Stimulated activated CD4-positive, alpha-beta T cell treated with anti-CD3 and anti-CD28 coated beads, Interleukin-1b, Interleukin-23, amount 100 ng/mL, for 24 hours (primary cell): ENCODE measurements around the gene HCAR3.
A peak's percentile ranks its signal among the peaks of the same experiment; 100 is the strongest.
"Not testable (repeated sequence)": the region's sequence is repeated elsewhere in the genome, so short reads cannot be mapped to it uniquely, and the experiment has no call there.

Source experiments
- DNase-seq, 4 experiments: peaks; one replicate each; pipeline ENCODE4 v3.0.0-alpha.2; 2020; ENCODE audit warnings: low read depth in 4 of 4, low spot score in 1 of 4

The HCAR3 gene

DNA sequence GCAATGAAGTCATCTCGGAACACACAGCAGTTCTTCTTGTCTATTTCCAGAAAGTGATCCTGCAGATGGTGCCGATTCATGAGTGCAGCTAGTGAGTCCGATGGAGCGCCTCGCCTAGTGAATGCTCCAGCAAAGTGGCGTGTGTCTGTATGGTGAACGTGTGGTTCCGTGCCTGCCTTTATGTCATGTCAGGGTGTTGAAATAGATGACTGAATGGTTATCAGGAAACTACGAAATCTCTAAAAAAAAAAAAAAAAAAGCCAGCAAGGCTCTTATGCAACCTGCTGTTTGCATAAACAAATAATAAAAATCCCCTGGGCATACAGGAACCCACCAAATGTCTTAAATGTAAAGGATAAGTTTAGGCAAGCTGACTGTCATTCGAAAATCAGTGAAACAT, at the start of gene HCAR3:
HCAR3 (minus strand) TSS at position 154 of the 400 bp plus-strand sequence; CDS start at position 80, 74 bp downstream.
- not testable (repeated sequence) for DNase-seq

DNA sequence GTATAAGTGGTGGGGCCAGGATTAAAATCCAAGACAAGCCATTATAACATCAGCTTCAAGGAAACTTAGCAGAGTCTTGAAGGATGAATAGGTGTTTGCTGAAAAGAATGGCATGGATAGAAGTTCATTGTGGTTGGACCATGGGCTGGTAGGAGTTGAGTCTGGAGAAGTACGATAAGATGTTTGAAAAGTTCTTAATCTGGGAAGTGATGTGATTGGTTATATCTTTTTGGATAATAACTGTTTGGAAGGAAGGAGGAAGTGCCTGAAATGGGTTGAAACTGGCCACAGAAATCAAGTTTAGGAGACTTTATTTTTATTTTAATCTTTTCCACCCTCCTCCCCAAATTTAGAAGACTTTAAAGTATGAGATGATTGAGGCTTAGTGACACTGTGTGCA, 41.0 kb upstream of the HCAR3 start:
- no peak for DNase-seq

DNA sequence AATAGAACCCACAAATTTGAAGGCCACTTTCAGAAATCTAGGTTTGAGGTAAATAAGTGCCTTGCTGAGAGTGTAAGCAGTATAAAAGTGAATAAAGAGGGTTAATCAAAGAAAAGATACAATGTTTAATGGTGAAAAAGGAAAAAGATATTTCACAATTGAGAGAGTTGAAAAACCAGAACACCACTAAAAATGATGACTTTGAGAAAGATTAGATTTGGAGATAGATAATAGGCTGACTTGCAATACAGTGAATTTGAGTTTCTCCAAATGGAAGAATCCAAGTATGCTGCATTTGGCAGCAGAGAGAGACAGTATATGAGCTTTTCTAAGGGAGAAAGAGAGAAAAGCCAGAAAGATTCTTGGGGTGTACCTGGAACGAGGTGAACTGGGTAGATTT, 38.2 kb upstream of the HCAR3 start:
- DNase-seq = no peak

DNA sequence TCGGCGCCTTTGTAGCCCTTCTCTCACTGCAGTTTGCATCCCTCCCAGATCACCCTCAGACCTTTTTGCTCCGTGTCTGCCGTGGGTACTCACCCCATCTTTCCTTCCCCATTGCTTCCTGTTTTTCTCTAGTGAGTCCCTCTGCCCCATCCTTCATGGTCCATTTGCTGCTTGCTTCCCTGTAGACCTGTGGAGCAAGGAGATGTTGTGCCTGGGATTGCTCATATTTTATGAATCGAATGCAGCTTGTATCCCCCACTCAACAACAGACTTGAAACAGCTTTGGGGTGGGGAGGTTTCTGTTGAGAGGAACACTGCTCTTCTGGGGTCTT, 36.7 kb upstream of the HCAR3 start:
- DNase-seq = no peak

DNA sequence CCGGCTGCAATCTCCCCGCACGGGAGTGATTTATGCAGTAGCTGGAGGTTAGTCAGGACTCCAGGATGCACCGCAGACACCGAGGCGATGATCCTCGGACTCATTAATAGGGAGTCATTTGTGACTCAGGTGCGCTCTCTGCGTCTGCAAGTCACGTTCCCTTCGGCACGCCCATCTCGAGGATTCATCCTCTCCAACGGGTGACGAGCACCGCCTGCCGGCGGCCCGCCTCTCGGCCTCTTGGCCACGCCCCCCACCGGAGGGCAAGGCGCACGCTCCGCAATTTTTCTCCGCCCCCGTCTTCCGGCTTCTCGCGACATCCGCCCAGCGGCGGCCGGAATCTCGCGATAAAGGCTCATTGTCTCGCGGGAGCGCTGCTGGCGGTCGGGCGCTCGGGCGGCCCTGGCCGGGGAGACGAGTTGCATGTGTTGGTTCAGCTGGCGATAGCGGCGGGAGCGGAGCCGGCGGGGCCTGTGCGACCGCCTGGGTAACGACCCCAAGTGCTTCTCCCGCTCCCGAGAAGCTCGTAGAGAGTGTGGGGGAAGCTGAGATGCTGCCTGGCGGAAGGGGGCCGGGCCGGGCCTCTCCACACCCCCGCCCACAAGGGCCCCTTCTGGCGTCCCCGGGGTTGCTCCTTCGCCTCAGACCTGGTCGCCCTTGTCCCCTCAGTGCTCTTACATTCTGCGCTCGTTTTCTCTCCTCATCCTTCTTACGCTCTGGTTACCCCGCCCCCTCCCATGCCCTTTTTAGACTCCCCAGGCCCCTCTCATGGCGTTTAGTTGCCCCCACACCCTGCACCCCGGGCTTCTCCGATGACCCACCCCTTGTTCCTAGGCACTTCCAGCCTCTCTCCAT, 36.1 kb upstream of the HCAR3 start, which contains the start of gene DENR:
DENR (plus strand) TSS at position 361 of the 855 bp plus-strand sequence. CDS start 878 bp downstream, outside the sequence.
- peak; percentile 97 to 100 (median 98) for DNase-seq

DNA sequence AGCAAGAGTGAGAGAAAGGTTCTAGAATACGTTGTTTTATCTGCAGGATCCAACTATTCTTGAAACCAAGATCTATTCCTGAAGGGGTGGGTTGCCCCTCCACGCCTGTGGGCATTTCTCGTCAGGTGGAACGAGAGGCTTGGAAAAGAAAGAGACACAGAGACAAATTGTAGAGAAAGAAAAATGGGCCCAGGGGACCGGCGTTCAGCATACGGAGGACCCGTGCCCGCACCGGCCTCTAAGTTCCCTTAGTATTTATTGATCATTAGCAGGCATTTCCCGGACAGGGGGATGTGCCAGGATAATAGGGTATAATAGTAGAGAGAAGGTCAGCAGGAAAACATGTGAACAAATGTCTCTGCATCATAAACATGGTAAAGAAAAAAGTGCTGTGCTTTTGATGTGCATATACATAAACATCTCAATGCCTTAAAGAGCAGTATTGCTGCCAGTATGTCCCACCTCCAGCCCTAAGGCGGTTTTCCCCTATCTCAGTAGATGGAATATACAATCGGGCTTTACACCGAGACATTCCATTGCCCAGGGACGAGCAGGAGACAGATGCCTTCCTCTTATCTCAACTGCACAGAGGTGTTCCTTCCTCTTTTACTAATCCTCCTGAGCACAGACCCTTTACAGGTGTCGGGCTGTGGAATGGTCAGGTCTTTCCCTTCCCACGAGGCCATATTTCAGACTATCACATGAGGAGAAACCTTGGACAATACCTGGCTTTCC, 34.3 kb upstream of the HCAR3 start:
- DNase-seq = not testable (repeated sequence)

DNA sequence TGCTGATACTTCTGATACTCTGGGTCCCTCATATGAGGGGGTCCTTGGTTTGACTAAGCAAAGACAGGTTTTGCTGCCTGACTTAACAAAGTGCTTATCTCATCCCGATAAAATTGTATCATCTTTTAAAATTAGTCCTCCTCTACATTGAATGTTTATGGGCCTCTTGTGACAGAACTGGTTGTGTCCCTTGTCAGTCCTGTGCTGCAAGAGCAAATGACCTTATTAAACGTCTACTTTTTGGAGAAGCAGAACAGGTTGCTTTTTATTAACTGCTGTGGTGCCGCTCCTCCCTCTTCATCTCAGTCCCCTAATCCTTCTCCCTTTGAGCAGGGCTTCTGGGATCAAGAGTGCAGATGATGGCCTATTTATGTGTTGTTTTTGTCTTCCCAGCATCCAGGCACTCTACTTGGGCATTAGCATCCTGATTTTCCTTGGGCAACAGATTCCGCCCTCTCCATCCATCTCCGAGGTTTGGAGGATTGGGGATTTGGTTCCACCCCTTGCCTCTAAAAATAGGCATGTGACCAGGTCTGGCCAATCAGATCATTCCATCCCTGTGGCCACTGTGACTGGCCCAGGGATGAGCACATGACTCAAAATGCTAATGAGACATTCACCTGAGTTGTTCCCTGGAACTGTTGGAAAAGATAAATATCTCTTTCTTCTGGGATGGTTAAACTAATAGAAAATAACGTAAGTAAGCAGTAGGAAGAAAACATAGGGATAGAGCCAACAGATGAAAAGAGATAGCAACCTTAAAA, 33.1 kb upstream of the HCAR3 start:
- DNase-seq = no peak

DNA sequence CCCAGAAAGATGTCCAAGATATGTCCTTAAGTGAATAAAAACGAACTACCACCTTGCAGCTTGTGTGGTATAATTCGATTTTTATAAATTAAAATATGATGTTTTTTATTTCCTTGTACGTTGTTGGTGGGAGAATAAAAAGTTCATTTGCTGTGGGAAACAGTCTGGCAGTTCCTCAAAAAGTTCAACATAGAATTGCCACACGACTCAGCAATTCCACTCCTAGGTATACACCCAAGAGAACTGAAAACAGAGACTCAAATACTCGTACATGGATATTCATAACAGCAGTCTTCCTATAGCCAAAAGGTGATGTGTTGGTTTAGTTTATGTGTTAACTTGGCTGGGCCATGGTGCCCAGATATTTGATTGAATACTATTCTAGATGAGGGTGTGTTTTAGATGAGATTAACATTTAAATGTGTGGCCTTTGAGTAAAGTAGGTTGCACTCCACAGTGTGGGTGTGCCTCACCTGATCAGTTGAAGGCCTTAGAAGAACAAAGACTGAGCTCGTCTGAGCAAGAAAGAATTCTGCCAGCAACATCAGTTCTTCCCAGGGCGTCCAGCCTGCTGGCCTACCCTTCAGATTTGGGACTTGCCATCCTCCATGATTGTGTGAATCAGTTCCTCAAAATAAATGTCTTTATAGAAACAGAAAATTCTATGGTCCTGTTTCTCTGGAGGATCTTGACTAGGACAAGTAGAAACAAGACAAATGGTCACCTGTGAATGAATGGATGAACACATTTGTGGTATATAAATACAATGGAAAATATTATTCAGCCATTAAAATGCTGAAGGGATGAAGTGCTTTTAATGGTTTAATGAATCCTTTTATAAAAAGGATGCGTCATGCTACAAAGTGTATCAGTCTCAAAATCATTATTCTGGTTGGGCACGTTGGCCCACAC, 30.9 kb upstream of the HCAR3 start:
- no peak for DNase-seq

DNA sequence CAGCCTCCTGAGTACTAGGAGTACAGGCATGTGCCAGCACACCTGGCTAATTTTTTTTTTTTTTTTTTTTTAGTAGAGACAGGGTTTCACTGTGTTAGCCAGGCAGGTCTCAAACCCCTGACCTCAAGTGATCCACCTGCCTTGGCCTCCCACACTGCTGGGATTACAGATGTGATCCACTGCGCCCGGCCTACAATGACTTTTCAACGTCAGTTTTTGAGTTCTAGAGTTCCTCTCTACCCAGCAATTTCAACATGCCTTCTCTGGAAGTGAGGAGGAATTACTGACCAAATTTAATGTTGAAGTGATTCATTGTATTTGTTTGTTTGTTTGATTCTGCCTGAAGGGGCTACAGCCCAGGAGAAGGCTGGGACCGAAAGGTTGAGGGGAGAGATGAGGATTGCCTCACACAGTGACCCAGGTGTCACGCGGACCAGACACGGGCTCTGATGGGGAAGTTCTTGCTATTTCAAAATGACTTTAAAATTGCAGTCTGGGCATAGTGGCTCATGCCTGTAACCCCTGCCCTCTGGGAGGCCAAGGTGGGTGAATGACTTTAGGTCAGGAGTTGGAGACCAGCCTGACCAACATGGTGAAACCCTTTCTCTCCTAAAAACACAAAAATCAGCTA, 27.4 kb upstream of the HCAR3 start:
- no peak for DNase-seq

DNA sequence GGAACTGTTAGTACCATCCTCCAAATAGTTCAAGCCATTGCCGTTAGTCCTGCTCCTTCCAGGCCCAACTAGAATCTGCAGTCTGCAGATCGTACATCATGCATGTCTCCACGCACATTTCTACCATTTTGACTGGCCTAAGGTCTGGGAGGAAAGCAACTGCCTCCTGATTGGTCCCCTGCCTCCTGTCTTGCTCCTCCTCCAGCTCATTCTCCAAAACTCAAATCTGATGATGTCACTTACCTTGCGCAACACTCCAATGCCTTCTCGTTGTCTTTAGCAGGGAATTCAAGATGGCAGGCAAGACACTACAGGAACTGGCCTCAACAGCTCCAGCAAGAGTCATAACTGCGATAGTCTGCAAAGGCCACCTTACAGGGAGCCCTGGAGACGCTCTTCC, 23.7 kb upstream of the HCAR3 start:
- no peak for DNase-seq

DNA sequence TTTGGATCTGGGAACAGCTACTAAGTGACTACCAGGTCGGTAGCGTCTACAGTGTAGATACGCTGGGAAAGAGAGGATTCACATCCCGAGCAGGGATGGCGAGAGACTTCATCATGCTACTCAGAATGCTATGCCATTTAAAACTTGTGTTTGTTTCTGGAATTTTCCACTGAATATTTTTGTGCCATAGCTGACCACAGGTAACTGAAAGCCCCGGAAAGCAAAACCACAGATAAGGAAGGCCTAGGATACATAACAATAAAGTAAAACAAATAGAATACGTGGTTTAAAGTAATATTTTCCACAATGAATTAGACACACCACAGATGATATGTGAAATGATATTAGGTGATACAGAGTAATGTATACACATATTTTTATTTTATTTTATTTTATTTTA, 22.0 kb upstream of the HCAR3 start:
- no peak for DNase-seq

DNA sequence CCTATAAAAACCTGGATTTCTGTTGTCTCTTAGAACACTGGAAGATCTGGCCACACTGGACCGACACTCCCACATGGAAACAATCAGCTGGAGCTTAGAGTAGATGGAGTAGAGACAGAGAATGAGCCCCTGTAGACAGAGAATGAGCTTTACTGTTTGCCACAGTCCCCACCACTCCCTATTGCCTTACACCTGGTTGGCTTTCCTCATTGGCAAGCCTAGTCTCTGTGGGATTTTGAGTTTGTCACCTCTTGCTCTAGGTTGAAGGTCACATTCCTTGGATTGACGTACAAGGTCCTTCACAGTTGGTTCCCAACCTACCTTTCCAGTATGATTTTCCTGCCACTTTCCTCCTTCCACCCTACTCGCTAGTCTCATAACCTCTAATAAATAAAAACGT, 16.0 kb upstream of the HCAR3 start:
- no peak for DNase-seq

DNA sequence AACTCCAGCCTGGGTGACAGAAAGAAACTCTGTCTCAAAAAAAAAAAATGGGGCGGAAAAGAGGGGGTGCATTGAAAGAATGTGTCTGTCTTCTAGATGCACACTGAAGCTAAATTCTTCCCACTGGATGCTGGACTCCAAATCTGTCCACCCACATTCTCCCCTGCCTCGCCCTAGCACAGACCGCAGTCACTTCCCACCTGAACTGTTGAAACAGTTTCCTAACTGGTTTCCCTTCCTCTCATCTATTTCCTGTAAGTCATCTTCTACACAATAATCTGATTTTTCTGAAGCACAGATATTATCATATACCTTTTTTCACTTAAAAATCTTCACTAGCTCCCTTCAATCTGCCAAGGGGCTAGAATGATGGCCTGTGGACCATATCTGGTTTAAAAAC, 15.6 kb upstream of the HCAR3 start:
- DNase-seq = no peak

DNA sequence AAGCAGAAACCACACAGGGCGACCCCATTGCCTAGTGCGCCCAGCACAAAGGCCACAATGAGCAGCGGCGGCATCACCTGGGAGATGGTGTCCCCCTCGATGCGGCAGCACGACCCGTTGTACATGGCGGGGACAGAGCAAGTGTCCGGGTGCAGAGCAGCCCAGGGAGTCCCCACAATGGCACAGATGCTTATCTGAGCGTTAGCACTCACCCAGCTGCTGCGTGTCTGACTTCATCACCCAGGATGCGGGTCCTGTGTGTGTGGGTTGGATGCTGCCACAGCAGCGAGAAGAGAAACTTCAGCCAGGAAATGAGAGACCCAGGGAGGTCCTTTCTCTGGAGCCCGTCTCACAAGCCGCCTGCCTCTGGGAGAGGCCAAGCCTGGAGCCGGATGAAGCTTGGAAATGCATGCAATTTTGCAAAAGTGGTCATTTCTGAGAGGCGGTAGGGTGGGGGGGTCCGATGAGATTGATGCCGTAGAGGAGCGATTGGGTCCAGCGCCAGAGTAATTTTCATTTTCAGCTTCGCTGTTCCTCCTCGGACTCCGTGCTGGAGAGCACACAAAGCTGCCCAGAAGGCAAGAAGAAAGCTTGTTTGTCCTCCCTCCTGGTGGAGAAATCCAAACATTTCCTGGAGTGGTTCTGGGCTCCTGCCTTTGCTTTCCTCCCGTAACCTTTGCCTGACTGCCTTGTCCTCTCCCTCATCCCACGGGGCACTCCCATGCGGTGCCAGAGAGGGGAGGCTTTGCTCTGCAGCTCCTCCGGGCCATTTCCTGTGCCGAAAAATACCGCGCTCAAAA, 13.8 kb upstream of the HCAR3 start, which contains the start of gene HCAR1:
HCAR1 (minus strand) TSS at position 630 of the 800 bp plus-strand sequence; CDS start at position 125, 505 bp downstream.
- peak in 2 of 4 experiments; percentile 14 to 50 for DNase-seq

DNA sequence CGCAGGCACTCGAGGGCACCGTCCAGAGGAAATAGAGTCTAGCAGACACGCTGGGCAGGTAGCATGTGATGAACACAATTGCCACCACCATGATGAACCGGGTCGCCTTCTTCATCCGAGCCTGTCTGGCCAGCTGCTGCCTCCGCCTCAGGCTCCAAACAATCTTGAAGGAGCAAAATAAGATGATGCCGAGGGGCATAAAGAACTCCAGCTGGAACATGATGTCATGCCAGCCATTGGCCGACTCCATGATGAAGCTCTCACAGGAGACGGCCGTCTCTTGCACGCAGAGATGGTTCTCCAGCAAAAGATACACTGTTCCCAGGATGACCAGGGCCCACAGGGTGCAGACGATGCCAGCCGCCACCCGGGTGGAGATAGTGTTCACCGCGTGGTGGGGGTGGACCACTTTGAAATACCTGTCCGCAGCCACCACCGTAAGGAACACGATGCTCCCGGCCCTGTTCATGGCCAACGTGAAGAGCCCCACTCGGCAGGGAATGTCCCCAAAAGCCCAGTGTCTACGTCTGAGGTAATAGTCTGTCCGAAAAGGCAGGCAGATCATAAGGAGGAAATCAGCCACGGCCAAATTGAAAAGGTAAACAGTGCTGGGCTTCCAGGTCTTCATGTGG, 13.1 kb upstream of the HCAR3 start:
- no peak for DNase-seq

DNA sequence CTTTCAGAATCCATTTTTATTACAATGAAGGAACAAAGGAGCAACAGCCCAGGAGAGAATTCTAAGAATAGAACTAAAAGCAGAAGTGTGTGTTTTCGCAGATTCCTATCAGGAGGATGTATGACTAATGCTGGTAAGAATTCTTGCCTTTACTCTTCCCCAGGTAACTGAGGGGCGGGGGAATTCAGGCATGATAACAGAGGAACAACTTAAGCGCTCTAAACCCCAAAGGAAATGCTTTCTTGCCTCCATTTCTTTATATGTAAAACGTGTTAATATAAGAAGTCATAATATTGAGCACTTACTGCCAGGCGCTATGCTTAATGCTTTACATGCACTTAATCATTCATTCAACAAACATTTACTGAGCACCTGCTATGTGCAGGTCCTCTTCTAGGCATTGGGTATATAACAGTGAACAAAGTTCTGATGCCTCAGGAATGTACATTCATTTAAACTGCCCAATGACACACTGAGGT, 9.5 kb upstream of the HCAR3 start:
- DNase-seq = no peak

DNA sequence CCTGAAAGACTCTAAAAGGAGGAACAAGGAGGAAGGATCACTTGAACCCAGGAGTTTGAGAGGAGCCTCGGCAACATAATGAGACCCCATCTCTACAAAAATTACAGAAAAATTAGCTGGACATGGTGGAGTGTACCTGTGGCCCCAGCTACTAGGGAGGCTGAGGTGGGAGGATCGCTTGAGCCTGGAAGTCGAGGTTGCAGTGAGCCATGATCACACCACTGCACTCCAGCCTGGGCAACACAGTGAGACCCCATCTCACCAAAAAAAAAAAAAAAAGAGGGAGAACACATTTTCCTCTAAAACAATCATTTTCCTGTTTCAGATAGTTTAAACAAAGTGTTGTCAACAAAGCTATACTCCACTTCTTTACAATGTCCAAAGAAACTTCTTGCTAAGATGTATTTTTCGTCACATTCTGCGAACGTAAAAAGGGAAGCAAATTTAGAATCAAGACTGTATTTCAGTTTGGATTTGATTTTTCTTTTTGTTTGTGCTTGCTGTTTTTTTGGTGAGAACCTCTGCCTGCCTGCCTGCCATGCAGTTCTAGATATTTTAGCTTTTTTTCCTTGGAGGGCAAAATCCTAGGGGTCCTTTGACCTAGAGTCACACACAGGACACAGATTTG, 9.0 kb upstream of the HCAR3 start:
- no peak for DNase-seq

DNA sequence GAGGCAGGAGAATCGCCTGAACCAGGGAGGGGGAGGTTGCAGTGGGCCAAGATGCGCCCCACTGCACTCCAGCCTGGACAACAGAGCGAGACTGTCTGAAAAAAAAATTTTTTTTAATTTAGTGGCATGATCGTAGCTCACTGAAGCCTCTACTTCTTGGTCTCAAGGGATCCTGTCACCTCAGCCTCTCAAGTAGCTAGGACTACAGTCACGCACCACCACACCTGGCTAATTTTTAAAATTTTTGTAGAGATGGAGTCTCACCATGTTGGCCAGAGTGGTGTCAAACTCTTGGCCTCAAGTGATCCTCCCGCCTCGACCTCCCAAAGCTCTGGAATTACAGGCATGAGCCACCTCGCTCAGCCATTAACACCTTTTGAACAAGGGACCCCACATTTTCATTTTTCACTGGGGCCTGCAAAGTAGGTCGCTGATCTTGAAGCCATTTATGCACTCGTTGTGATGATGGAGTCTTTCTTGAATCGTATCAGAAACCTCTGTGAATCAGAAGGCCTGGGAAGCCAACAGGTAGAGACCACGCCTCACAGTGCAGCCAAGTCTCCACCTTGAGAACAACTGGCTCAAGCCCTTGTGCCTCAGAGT, 8.1 kb upstream of the HCAR3 start:
- no peak for DNase-seq
